Measurements from ENCODE around the gene MRPL14. TPM values are rescaled to one million over a fixed set of nuclear protein-coding genes. Genes with fewer than 3 reads are reported as not detected.

The MRPL14 gene
- total RNA-seq, 4 donors from 2014 or later: 41.7 to 60.3 (median 53.6) TPM

GRCh38 chr6:44169886-44170570, 42.8 kb upstream of the MRPL14 start:
- intact Hi-C loops (cut with DNase I): loop anchor here (5.0 kb wide), 2 partner anchors 67 to 87 kb away; partner anchors contain the start of gene SLC35B2
- TF ChIP-seq CTCF (IDR thresholded peaks at IDR 0.05) (no peak), POLR2A (IDR thresholded peaks at IDR 0.05) (no peak)
- 58 to 75% methylated on average over 5 to 8 of the region's 10 CpGs for WGBS, 2 donors

GRCh38 chr6:44169154-44169553, 41.9 kb upstream of the MRPL14 start:
- Histone ChIP-seq H3K4me3 (no peak overlapping the region), H3K4me1 (peaks cover 0 to 19% (median 8%) of the 10 kb centered on the region in 3 donors), H3K9me3 (no peaks in the 10 kb centered on the region), H3K36me3 (no peaks in the 10 kb centered on the region), H3K27me3 (peaks cover 0 to 31% (median 0%) of the 10 kb centered on the region in 4 donors), H3K27ac (no peak overlapping the region)
- 41 to 59% methylated on average over 8 to 9 of the region's 9 CpGs for WGBS, 2 donors
- no peak for TF ChIP-seq POLR2A (IDR thresholded peaks at IDR 0.05)
- no peak for TF ChIP-seq CTCF (IDR thresholded peaks at IDR 0.05)
- DNase-seq: no peak
- intact Hi-C loops (cut with DNase I): no loop called here

More at GRCh38 chr6:44169886-44170570, 42.8 kb upstream of the MRPL14 start:
- Histone ChIP-seq H3K4me1 (peaks cover 0 to 19% (median 8%) of the 10 kb centered on the region in 3 donors), H3K9me3 (no peaks in the 10 kb centered on the region), H3K36me3 (no peaks in the 10 kb centered on the region), H3K4me3 (no peak overlapping the region), H3K27me3 (peaks cover 0 to 24% (median 0%) of the 10 kb centered on the region in 4 donors), H3K27ac (no peak overlapping the region)
- no peak for DNase-seq

- 88 to 100% methylated on average over 1 of the region's 1 CpG for whole genome bisulfite sequencing, 2 donors
- H3K9me3 ChIP-seq: no peaks in the 10 kb centered on the region
- H3K27ac ChIP-seq: no peak overlapping the region
- no peak overlapping the region for H3K4me3 ChIP-seq
- peaks cover 0 to 47% (median 0%) of the 10 kb centered on the region in 4 donors for H3K27me3 ChIP-seq
- H3K36me3 ChIP-seq: no peaks in the 10 kb centered on the region
- intact Hi-C loops (cut with DNase I): no loop called here
- peaks cover 0 to 14% (median 8%) of the 10 kb centered on the region in 3 donors for H3K4me1 ChIP-seq
- TF ChIP-seq POLR2A (IDR thresholded peaks at IDR 0.05) (no peak), CTCF (IDR thresholded peaks at IDR 0.05) (no peak)
- no peak for DNase-seq
Measured at GRCh38 chr6:44167567-44167966, 40.3 kb upstream of the MRPL14 start.

- Histone ChIP-seq H3K27me3 (peaks cover 0 to 50% (median 0%) of the 10 kb centered on the region in 4 donors), H3K27ac (no peak overlapping the region), H3K4me3 (no peak overlapping the region), H3K36me3 (no peaks in the 10 kb centered on the region), H3K9me3 (no peaks in the 10 kb centered on the region), H3K4me1 (peaks cover 0 to 12% (median 8%) of the 10 kb centered on the region in 3 donors)
- no peak for TF ChIP-seq CTCF (IDR thresholded peaks at IDR 0.05)
- no peak for TF ChIP-seq POLR2A (IDR thresholded peaks at IDR 0.05)
- no peak for DNase-seq
- intact Hi-C loops (cut with DNase I): no loop called here
- WGBS, 2 donors: 32 to 50% methylated on average over 13 to 14 of the region's 16 CpGs
Measured at GRCh38 chr6:44166591-44167184, 39.4 kb upstream of the MRPL14 start.

- H3K27me3 ChIP-seq: peaks cover 0 to 49% (median 0%) of the 10 kb centered on the region in 4 donors
- H3K36me3 ChIP-seq: no peaks in the 10 kb centered on the region
- no peak for DNase-seq
- H3K4me1 ChIP-seq: peaks cover 0 to 12% (median 8%) of the 10 kb centered on the region in 3 donors
- WGBS, 2 donors: 51 to 65% methylated on average over 7 of the region's 7 CpGs
- no peak overlapping the region for H3K4me3 ChIP-seq
- H3K9me3 ChIP-seq: no peaks in the 10 kb centered on the region
- intact Hi-C loops (cut with DNase I): no loop called here
- no peak for TF ChIP-seq CTCF (IDR thresholded peaks at IDR 0.05)
- TF ChIP-seq POLR2A (IDR thresholded peaks at IDR 0.05): no peak
- no peak overlapping the region for H3K27ac ChIP-seq
Measured at GRCh38 chr6:44166116-44166515, 38.9 kb upstream of the MRPL14 start.

Data from esophagus squamous epithelium (tissue), 5 donors.